Pulmonary artery endothelial cell (primary cell): Measurements from ENCODE around the gene BDNF. TPM values are rescaled to one million over a fixed set of nuclear protein-coding genes. Genes with fewer than 3 reads are reported as not detected.
"Not testable (repeated sequence)": the region's sequence is repeated elsewhere in the genome, so short reads cannot be mapped to it uniquely, and the experiment has no call there.

Source experiments
- DNase-seq: peaks from one replicate; pipeline ENCODE4 v3.0.0-alpha.2; 2011; ENCODE audit warnings: low read depth, low spot score
- total RNA-seq: library from RNA; depleted of rRNA; stranded (reverse); fragments of >200 nt; gene quantifications from 2 replicates; pipeline ENCODE4 v1.2.3, GENCODE V29; 2014

The BDNF gene
- total RNA-seq = 2.7 and 3.4 TPM in 2 replicates

DNA sequence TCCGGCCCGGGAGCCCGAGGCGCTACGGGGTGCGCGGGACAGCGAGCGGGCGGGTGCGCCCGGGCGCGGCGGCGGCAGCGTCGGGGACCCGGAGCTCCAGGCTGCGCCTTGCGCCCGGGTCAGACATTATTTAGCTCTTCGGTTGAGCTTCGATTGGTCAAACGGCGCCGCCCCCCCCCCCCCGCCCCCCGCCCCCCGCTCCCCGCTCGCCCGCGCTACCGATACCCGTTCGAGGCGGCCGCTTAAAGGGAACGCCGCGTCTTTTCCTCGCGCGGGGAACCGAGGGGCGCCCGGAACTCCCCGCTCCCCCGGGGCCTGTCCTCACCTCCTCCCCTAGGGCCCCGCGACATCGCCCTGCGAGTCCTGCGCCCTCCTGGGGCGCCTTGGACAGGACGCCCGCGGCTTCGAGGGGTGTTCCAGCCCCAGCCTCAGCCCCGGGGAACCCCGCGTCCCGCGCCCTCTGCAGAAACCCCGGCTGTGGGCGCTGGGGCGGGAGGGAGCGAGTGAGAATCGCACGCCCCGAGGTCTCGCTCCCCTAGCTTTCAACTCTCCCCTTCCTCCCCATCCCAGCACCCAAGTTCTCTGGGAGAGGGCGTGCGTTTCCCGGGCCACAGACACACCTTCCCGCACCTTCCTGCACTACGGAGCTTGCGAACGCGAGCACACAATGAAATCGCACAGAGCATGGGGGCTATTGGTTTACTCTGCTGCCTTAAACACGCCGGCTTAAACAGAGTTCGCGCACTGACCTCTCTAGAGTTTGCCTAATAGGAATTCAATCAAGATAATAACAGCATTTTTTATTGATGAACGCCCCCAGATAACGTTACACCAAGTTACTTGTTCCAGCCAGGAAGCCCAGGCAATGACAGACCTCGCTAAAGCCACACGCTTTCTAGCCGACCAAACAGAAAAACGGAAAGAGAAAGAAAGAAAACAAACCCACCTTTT lies at the start of gene BDNF:
TSS of gene BDNF (minus strand) at position 105 of the 951 bp plus-strand sequence. CDS start 41,891 bp downstream, outside the sequence.
- no peak for DNase-seq

DNA sequence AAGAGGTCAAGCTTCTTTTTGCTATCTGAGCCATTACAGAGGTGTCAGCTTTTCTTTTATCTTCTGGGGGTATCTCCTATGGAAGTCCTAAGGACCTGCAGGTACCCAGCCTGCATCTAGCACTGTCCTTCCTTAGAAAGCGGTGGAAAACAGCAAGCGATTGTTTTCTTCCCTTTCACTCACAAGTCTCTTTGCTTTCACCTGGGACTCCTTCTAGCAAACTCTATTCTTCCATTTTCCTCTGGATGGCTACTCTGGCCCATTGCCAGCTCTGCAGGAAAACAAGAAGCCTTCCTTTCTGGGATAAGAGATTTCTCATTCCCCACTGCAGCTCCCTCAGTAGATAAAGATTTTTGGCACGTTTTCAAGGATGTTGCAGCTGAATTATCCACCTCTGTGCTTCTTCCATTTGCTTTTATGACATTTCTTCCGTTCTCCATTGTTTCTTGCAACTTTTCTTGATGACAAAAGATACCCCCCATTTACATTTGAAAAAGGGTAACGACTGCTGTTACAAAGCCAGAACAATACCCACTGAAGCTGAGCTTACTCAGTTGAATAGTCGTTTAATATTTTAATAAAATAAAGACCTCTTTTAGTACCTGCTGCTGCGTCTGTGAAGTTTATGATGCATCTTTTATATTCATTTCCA lies 40.2 kb upstream of the BDNF start:
- no peak for DNase-seq

DNA sequence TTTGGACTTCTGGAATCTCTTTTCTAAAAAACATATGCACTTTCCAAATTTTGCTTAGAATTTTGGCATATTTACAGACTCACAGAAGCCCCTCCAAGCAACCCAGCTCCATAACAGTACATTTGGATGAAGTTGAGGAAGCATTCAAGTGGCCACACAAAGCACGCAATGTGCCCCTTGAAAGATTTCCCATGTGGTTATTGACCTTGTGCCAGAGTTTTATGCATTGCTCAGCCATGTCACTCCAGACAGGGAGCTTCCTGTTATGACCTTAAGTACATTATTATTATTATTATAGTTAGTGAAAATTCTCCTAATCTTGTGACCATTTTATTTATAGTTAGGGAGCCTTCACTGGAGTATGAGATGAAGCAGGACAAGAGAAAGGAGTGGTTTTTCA lies 35.0 kb upstream of the BDNF start:
- no peak for DNase-seq

DNA sequence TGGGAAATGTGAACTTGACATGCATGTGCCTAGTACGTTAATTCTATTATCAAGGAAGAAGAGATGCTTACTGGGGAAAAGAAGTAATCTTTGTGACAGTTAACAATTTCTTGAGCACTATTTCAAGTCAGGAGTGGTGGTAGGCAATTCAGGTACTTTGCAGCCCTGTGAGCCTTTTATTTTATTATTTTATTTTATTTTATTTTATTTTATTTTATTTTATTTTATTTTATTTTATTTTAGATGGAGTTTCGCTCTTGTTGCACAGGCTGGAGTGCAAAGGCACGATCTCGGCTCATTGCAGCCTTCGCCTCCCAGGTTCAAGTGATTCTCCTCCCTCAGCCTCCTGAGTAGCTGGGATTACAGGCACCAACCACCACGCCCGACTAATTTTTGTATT lies 31.5 kb upstream of the BDNF start:
- DNase-seq = not testable (repeated sequence)

DNA sequence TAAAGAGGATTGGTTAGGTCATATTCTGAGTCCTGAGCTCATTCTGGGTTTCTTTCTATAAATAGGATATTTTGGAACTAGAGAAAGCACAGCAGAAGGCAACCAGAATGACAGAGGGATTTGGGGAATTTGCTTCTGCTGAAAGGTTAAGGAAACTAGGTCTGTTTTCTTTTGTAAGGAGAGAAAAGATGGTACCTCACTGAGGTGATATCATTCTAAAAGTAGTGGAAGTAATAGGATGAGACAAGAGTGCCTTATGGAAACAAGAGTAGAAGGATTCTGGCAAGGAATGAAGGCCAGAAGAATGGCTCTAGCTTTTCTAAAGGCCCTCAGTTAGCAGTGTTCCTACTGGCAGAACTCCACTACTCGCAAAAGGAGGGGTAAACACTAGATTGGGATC lies 26.7 kb upstream of the BDNF start:
- DNase-seq = no peak

DNA sequence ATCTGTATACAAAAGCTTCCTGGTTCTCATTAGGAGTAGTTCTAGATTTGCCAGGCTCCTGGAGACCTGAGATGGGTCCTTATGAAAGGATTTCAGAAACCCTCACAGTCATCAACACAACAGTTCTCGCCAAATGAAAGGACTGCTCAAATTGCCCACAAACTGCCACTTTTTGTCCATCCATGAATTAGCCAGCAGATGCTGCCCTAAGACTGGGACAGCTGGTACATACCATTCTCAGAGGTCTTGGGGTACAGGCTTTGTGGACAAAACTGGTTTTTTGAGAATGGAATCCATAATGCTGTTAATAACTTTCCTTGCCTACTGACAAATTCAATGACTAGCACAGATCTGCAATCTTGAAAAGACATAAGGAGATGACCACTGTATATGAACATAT lies 23.4 kb upstream of the BDNF start:
- DNase-seq = no peak

DNA sequence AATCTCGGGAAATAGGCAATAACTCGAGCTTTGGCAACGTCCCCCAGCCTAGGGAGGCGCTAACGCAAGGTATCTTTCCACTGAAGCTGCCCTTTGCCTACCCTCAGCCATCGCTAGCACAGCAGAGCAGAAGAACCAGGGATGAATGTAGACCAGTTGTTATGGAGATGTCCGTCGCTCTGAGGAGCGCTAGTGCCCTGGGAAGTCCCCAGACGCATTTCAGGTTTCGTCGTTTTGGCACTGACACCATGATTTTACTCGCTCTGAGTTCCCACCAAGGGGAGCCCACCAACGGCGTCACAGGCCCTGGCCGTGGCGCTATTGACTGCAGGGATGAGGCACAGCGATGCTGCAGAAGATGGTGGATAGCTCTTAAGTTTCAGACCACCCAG lies 22.7 kb upstream of the BDNF start:
- no peak for DNase-seq

DNA sequence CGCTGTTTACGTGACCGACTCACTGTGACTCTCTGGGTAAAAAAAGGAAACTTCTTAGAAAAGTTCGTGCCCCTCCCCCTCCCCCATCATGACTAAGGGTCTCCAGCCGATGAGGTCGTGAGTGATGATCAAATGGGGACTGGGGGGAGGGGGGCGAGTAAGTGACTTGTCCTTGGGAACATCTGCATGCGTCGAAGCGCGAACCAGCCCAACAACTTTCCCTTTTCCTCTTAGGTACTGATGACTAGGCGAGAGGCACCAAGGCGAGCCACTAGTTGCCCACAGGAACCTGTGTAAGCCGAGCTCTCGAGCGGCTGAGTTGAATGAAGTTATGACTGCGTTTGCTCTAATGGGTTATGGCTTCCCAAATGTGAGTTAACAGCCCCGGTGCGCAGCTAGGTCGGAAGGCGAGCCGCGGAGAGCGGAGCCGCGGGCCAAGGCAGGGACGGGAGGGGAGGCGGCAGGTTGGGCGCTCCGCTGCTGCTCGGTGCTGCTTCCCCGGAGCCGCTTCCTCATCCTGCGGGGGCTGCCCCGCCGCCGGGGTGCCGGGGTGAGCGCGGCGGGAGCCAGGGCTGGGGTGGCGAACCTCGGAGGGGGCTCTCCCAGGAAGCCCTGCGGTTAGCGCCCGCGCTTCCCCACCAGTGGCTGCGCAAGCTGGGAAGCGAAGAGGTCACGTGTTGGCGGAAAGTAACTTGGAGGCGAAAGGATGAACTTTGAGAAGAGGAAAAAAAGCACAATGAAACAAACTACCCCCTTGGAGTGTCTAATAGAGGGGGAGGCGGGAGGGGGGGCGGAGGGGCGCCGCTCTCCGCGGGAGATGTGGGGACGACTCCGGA lies 22.1 kb upstream of the BDNF start:
- no peak for DNase-seq

DNA sequence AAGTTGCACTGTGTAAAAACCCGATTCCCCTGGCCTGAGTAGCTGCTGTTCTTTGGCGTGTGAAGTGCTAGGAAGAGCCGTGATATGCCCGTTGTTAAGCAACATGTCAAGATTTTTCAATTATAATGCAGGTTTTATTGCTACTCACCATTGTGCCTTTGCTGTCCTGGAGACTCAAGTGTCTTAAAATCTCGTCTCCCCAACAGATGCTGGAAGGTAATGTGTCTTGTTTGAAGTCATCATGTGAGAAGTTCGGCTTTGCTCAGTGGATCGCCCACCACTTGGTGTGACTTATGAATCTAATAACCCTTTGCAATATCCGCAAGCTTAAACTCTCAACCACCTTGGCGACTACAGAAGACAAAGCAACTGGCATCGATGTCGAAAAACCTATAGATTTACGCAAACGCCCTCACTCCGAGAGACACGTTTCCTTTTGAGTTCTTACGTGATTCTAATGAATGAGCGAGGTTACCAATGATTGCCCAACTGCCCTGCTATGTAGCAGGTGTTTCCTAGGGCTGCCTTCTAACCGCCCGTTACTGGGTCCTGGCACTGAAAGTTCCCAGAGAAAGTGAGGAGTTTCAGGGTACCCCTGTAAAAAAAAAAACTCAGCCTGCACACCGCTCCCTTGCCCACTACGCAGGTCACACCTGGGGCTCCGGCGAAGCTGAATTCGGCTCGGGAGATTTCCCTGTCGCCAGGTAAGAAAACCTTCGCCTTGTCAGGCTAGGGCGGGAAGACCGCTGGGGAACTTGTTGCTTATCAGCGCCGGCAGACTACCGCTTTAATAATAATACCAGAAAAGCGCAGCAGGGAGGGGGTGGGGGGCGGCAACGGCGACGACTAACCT lies 21.2 kb upstream of the BDNF start:
- no peak for DNase-seq

DNA sequence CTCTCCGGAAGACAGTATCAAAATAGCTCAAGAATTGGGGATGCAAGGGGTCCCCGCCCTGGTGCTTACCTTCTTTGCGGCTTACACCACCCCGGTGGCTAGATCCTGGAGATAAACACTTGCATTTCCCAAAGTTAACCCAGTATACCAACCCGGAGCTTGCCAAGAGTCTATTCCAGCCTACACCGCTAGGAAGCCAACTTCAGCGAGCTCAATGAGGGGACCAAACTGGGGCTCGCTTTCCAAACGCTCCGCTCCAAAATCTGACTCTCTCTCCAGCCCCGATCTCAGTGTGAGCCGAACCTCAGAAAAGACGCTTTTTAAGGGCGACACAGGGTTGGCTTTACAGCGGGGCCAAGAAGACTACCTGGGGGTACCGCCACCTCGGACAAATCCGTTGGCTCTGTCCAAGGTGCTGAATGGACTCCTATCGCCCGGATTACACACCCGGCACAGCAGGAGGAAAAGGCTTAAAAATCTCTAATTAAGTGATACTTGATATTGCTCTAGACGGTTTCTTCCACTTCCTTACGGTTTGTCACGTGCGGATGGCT lies 20.1 kb upstream of the BDNF start:
- no peak for DNase-seq

DNA sequence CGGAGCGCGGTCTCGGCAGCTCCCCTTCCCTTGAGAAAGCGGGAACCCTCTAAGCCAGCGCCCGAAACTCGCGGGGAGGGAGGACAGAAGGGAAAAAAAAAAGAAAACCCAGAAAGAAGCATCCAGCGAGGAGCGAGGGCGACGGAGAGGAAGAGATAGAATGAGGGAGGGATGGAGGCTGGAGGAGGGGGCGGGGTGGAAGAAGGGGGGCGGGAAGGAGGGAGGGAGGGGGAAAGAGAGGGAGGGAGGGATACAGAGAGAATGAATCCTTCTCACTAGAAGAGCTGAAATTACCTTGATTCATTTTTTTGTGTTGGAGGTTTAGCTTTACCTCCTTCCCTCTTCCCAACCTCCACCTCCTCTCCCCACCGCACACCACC lies 19.3 kb upstream of the BDNF start:
- no peak for DNase-seq

DNA sequence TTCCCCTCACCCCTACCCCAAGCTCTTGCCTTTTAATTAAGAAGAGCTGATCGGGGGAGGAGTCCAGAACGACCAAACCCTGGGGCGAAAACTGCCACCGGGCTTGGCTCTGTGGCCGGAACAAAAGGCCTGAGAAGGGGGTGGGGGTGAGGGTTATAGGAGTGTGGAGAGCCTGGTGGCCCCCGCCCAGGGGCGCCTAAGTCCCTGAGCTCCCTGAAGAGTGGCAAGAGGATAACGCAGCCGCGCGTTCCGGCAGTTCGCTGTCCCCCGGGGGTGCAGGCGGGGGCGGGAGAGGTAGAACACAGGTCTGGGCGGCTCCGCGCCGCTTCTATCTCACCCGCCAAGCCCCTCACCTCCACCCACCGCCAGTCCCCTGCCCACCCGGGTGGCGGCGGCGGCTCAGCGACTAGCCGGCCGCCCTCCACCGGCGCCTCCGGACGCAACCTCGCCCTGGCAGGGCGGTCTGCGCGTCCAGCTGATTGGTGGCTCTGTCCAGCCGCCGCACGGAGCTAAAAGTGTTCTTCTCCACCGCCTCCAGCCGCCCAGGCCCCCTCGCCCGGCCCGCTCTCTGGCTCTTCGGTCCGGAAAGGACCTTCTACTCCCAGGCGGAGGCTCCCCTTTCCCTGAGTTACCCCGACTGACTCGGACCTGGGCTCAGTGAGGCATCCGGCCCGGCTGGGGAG lies 18.7 kb upstream of the BDNF start:
- DNase-seq = no peak

DNA sequence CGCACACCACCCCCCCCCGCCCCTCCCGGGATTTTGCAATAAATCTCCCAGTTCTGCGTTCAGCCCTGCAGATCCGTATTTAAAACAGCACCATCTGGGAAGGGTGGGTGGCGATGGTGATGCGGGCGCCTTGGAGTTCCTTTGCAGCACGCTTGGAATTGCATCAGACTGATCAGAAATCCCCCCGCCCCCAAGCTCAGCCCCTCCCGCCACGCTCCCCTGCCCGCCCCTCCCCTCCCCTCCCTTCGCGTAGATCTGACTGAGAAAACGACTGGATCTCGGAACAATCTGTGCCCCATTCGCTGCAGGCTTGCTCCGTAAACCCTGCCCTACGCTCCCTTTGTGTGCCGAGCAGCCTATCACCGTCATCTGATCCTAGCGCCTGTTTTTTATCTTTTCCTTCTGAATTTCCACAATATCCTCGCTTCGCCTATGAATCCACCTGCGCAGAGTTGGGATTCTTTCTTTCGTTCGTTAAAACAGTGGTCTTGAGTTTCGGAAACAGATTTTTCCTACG lies 18.1 kb upstream of the BDNF start:
- no peak for DNase-seq

DNA sequence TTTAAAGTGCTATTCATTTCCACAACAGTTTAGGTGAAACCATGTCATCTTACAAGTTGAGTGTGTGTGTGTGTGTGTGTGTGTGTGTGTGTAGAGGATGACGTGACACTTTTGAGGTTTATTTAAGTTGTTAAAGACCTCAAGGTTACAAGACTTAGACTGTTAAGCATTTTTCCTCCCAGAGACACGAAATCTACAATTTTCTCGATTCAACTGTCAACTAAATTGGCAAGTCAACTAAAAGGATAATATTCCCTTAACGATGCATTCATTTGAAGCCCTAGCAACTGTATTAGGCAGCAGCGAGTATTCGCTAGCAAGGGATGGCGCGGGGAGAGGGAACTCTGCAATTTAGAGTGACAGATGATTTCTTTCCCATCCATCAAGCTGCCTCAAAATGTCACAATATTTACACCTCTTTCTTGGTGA lies 17.6 kb upstream of the BDNF start:
- no peak for DNase-seq

DNA sequence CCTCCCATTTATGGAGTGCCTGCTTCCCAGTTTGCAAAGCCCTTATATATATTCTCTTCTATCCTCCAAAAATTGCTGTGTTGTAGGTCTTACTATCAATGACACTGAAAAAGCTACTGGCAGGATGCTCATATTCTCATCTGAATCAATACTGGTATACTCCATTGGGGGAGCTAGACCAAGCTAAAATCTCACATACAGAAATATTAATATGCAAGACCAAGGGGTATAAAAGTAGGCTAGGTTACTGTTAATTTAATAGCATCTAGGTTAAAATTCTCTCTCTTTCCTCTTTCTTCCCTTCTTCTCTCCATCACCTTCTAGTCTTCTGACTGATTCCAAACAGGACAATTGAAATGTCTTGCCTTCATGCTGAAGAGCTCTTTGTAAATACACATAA lies 17.1 kb upstream of the BDNF start:
- DNase-seq = no peak

DNA sequence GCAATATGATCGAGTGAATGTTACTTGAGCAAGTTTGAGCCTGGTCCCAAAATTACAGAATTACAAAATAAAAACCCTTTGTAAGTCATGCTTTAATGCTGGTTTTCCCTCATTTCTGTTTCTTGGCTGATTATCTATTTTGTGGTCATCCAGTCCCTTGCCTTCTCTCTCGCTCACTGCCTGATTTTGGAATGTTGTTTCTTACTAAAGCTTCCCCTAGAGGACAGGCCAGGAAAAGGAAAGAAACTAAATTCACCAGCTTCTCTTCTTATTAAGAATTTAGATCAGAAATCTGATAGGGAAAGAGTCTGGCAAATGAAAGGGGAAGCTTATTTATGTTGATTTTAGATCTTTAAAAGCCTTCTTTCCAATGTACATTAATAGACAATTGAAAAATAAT lies 16.6 kb upstream of the BDNF start:
- no peak for DNase-seq

DNA sequence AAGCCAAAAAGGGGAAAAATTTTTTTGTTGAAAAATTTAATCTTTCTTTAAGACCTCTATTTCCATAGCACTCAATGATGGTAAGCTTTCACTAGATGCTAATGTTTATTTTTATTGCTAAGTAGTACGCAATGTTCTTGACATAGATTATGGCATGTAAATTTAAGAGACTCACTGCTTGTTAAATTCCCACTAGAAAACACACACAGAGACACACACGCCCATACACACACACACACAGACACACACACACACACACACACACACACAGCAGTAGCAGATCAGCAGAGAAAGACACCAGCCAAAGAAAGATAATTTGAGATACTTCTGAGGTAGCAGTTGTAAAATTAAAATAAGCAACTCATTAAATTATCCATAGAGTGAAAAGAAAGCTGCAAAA lies 16.0 kb upstream of the BDNF start:
- DNase-seq = no peak

DNA sequence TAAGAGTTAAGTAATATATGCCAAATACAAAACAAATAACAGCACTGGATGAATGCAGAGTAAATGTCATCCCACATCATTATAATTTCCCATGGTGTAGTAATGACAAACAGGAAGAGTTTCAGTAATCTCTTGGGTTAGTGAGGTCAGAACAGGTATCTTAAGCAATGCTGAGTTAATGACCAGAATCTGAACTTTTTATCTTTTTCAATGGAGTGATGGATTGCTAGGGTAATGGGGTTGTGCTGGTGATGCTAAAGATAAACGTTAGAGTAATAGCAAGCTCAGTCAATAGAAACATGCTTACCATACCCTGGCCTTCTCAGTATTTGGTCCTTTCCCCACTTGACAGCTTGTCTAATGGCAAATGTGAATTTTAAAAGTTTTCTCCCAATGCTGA lies 11.5 kb upstream of the BDNF start:
- DNase-seq = no peak

DNA sequence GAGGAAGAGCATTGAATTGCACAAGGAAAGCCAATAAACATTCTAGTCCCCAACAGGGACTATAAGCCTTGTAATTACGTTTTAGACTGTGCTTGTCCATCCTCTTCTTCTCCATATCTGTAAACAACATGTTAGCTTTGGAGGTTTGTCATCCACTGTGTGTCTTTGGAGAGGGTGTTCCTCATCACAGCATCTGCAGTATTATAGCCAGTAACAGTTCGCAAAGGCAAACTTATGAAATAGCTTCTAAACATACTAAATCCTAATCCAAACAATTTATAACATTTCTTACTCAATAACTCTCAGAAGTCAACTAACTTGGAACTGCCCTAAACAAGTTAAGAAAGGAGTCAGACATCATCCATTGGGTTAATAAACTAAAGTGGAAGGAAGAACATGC lies 10.3 kb upstream of the BDNF start:
- DNase-seq = no peak

DNA sequence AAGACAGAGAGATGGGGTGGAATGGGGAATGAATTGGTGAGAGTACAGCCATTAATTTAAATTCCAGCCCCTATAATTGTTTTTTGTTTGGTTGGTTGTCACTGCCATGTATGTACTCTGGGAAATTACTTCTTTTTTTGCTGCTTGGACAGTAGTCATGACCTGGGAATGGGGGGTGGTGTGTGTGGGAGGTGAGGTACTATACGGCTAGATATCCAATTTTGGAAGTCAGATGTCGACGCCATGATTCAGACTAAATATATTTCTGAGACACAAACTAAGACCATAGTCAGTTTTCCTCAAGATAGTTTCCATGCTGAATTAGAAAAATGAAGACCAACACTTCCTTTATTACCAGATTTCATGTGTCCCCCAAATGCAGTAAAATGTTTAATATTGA lies 7.4 kb upstream of the BDNF start:
- DNase-seq = no peak
